T-helper 17 cell (primary cell): ENCODE results near the gene BID. TPM values are rescaled to one million over a fixed set of nuclear protein-coding genes. Genes with fewer than 3 reads are reported as not detected.

Source experiments
- ATAC-seq: fragments of 150-1000 bp; cut with Tn5 transposase; 2 replicates; pipeline ENCODE4 v1.10.0; 2021; ENCODE audit warnings: mild to moderate bottlenecking, moderate library complexity
- DNase-seq, 3 donors: peaks; one replicate each; pipeline versions ENCODE4 v3.0.0 to v3.0.0-alpha.2; 2020 to 2021
- H3K9me3 ChIP-seq: one replicate; pipeline ENCODE4 v1.7.0; 2013; ENCODE audit warnings: low read length, mild to moderate bottlenecking; ENCODE audit not compliant: control insufficient read depth, poor library complexity, severe bottlenecking
- H3K27ac Mint-ChIP-seq: one replicate; pipeline ENCODE4 v1.8.0; 2022; ENCODE audit warnings: mild to moderate bottlenecking, moderate library complexity, mixed read lengths
- H3K27me3 Mint-ChIP-seq: one replicate; pipeline ENCODE4 v1.8.0; 2022; ENCODE audit warnings: mixed read lengths
- H3K36me3 Mint-ChIP-seq: one replicate; pipeline ENCODE4 v1.8.0; 2022; ENCODE audit warnings: low read depth, mixed read lengths
- H3K4me1 Mint-ChIP-seq: one replicate; pipeline ENCODE4 v1.8.0; 2022; ENCODE audit warnings: mild to moderate bottlenecking, mixed read lengths
- H3K4me3 Mint-ChIP-seq: one replicate; pipeline ENCODE4 v1.8.0; 2022; ENCODE audit warnings: mild to moderate bottlenecking, moderate library complexity, mixed read lengths
- total RNA-seq, 4 donors: library from RNA in 2 of 4; stranded (reverse) in 2 of 4; gene quantifications; one replicate each; pipeline ENCODE4 v1.2.3 and lab custom pipeline; 2022 to 2026

The BID gene
- total RNA-seq, 2 donors from 2014 or later = 18.3 to 24.2 TPM

GRCh38 chr22:17785185-17786184, 11.2 kb upstream of the BID start:
- H3K9me3 ChIP-seq = no peaks in the 10 kb centered on the region
- DNase-seq (peak; percentile 56 to 68 (median 57)), ATAC-seq (peak; percentile 32)
- H3K27me3 Mint-ChIP-seq = no peaks in the 10 kb centered on the region
- H3K36me3 Mint-ChIP-seq = no peaks in the 10 kb centered on the region
- H3K4me1 Mint-ChIP-seq = peaks cover 7% of the 10 kb centered on the region
- no peak overlapping the region for H3K27ac Mint-ChIP-seq
- H3K4me3 Mint-ChIP-seq = no peak overlapping the region

- ATAC-seq = no peak
- Mint-ChIP-seq H3K4me3 (no peak overlapping the region), H3K27me3 (no peaks in the 10 kb centered on the region), H3K36me3 (no peaks in the 10 kb centered on the region), H3K4me1 (peaks cover 12% of the 10 kb centered on the region), H3K27ac (no peak overlapping the region)
- no peaks in the 10 kb centered on the region for H3K9me3 ChIP-seq
- DNase-seq = no peak
Observed at GRCh38 chr22:17784776-17785175, 10.5 kb upstream of the BID start.

DNA sequence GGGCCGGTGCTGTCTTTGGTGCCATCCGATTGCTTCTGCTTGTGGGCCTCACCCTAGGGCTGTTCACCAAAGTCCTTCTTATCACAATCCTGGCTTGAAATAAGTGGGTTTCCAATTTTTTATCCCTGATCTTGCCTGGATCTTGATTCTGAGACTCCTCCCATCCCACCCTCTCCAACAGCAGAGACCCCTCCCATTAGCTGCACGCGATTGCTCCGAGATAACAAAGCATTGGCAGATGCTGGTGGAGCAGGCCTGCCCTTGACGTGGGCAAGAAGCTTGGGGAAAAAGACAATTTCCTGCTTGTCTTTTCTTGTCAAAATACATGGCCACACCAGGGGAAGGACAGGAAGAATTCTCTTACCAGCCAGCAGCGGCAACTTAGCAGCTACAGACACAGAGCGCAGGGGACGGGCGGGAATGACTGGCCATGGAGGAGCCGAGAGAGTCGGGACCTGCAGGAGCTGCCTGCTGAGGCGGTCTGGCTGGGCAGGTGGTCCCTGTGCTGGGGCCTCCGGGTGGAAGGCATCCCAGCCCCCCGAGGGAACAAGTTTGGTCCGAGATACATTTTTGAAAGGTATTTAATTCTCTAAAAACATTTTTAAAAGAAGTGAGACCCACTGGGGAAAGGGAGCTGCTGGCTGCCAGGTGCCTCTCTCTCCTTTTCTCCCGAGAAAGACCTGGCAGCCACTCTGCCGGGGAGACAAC, 9.7 kb upstream of the BID start:
- Mint-ChIP-seq H3K4me1 (peaks cover 17% of the 10 kb centered on the region), H3K4me3 (no peak overlapping the region), H3K27me3 (no peaks in the 10 kb centered on the region), H3K36me3 (no peaks in the 10 kb centered on the region), H3K27ac (peak overlapping the region; percentile 83)
- no peak for DNase-seq
- H3K9me3 ChIP-seq = no peaks in the 10 kb centered on the region
- ATAC-seq = no peak

DNA sequence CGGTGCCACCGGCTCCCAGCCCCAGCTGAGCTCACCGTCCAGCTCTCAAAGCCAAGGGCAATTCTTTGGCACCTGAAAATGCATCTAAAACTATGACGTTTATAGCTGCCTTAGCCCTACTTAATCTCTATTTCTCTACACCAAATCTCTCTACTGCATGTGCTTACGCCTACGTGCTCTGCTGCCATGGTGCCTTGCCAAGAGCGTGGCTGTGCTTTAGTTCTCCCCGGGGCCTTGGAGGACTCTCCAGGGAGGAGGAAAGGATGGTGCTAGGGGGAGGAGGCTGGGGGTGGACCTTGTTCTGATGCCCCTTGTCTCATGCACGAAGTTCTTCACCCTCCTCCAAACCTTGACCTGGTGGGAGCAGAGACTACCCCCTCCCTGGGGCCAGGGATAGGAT, 9.0 kb upstream of the BID start:
- no peak for ATAC-seq
- no peak overlapping the region for H3K4me3 Mint-ChIP-seq
- no peaks in the 10 kb centered on the region for H3K36me3 Mint-ChIP-seq
- no peak for DNase-seq
- no peaks in the 10 kb centered on the region for H3K27me3 Mint-ChIP-seq
- no peaks in the 10 kb centered on the region for H3K9me3 ChIP-seq
- peak overlapping the region; percentile 83 for H3K27ac Mint-ChIP-seq
- H3K4me1 Mint-ChIP-seq = peaks cover 21% of the 10 kb centered on the region

DNA sequence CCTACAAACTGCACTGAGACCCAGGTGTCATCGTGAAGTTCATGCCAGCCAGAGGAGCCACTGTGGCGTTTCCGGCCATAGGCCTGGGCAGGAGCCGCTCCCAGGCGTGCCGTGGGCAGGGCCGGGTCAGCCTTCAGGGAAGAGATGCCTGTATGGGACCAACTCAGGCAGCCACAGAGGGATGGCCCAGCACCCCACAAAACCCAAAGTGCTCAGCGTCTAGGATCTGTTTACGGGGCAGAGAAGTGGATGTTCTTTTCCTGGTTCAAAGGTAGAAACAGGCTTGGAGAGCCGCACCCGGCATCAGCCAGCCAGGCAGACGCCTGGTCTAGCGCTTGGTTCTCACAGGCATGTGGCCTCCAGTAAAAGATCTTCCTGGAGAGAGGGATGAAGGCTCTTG, 8.4 kb upstream of the BID start:
- DNase-seq (no peak), ATAC-seq (no peak)
- Mint-ChIP-seq H3K36me3 (no peaks in the 10 kb centered on the region), H3K4me1 (peaks cover 26% of the 10 kb centered on the region), H3K27ac (peak overlapping the region; percentile 83), H3K27me3 (no peaks in the 10 kb centered on the region), H3K4me3 (no peak overlapping the region)
- H3K9me3 ChIP-seq = no peaks in the 10 kb centered on the region

DNA sequence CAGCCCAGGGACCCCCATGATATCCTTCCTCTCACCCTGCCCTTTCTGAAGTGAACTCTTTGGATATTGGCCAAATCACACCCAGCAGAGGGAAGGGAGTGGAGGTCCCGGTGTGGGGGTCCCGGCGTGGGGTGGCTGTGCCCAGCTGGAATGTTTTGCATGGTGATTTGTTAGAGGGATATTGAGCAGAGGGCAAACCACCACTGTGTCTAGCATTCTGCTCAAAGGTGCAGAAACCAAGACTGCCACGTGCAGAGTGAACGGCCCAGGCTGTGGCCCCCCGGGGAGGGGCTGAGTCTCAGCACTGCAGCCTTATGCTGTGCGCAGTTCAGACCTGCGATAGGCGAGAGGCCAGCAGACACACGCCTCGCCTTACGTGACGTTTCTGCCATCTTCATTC, 7.9 kb upstream of the BID start:
- no peaks in the 10 kb centered on the region for H3K9me3 ChIP-seq
- H3K4me3 Mint-ChIP-seq = no peak overlapping the region
- H3K4me1 Mint-ChIP-seq = peaks cover 31% of the 10 kb centered on the region
- ATAC-seq (no peak), DNase-seq (no peak)
- H3K36me3 Mint-ChIP-seq = no peaks in the 10 kb centered on the region
- peak overlapping the region; percentile 83 for H3K27ac Mint-ChIP-seq
- H3K27me3 Mint-ChIP-seq = no peaks in the 10 kb centered on the region

DNA sequence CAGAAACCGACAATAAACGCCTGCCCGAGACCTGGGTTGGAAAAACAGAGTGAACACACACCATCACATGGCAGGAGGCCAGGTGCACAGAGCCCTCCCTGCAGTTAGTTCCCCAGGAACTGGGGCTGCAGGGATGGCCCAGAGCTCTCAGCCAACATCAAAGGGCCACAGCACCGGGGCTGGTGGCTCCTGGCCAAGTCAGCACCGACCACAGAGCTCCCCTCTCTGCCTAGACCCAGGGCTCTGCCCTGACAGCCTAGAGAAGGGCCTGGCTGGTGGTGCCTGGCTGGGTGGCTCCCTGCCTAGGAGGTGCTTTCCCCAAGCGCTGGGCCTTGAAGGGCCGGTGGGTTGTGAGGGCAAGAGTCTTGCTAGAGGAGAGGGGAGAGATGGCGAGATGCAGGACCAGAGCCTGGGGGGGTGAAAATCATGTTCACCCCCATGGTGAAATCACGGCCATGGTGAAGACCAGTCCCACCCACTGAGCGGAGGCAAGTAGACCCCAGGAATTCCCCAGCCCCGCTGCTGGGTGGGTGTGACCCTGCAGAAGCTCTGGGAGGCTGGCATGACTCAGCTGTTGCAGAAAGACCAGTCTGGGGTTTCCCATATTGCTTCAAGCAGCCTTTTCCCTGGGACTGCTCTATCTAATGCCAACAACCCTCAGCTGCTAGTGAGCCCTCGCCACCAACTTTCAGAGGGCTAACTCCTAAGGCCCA, 7.2 kb upstream of the BID start:
- Mint-ChIP-seq H3K4me3 (peak overlapping the region; percentile 71), H3K4me1 (peaks cover 34% of the 10 kb centered on the region), H3K27ac (peak overlapping the region; percentile 83), H3K27me3 (no peaks in the 10 kb centered on the region), H3K36me3 (no peaks in the 10 kb centered on the region)
- ATAC-seq = peak; percentile 70
- no peaks in the 10 kb centered on the region for H3K9me3 ChIP-seq
- DNase-seq = peak in 2 of 3 donors; percentile 35 to 37

DNA sequence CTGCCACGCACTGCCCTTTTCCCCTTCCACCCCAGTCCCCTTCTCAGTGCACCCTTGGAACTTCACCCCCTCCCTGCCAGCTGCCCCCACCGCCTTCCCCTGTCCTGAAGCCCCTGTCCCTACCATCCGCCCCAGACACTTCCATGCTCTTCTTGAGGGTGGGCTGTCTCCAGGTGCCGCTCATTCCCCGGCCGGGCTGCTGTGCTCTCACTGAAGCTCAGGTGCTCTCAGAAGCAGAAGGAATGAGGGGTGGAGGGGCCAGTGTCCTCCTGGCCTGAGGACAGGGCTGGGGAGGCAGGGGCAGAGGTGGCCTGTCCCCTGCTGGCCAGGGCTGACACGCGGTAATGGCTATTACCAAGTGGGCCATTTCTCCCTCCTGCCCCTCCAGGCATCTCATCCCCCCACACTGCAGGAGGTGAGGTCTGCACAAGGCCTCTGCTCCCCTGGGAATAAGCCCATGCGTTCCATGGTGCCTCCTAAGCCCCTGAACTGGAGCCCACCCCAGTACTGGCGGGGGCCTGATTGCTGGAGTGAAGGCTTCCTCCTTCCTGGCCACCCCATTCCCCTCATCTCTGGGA, 6.6 kb upstream of the BID start:
- Mint-ChIP-seq H3K4me3 (peak overlapping the region; percentile 71), H3K27me3 (no peaks in the 10 kb centered on the region), H3K36me3 (no peaks in the 10 kb centered on the region), H3K27ac (peak overlapping the region; percentile 83), H3K4me1 (peaks cover 40% of the 10 kb centered on the region)
- DNase-seq (no peak), ATAC-seq (no peak)
- no peaks in the 10 kb centered on the region for H3K9me3 ChIP-seq

DNA sequence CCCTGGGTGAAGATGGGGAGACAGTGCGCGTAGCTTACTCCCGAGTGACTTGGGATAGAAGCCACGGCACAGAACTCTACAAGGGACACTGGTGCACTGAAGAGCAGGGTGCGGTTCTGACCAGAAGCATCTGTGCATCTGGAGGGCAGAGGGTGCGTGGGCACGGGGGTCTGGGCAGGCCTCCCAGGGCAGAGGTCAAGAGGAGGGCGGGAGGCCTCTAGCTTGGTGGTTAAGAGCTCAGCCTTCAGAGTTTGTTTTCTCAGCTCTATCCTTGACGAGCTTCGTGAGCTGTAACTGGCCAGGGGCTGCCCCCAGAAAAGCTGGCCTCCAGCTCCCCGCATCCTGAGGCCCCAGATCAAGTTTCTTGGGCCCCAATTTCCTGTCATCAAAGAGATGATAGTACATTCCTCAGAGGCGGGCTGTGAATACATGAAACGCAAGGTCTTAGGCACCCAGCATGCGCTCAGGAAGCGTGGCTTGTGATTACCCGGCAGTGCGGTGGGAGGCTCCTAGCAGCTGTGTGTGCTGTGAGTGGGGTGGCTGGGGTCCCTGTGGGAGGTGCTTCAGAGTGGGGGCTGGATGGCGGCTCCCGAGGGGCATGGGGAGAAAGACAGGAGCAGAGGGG, 6.0 kb upstream of the BID start:
- H3K36me3 Mint-ChIP-seq = no peaks in the 10 kb centered on the region
- peaks cover 45% of the 10 kb centered on the region for H3K4me1 Mint-ChIP-seq
- peak overlapping the region; percentile 83 for H3K27ac Mint-ChIP-seq
- no peak for ATAC-seq
- H3K27me3 Mint-ChIP-seq = no peaks in the 10 kb centered on the region
- peak overlapping the region; percentile 71 for H3K4me3 Mint-ChIP-seq
- no peak for DNase-seq
- H3K9me3 ChIP-seq = no peaks in the 10 kb centered on the region

GRCh38 chr22:17779286-17780115, 5.2 kb upstream of the BID start:
- Mint-ChIP-seq H3K4me3 (no peak overlapping the region), H3K4me1 (peaks cover 49% of the 10 kb centered on the region), H3K27me3 (no peaks in the 10 kb centered on the region), H3K36me3 (no peaks in the 10 kb centered on the region), H3K27ac (peak overlapping the region; percentile 83)
- ATAC-seq (no peak), DNase-seq (no peak)
- H3K9me3 ChIP-seq = no peaks in the 10 kb centered on the region

- H3K36me3 Mint-ChIP-seq = no peaks in the 10 kb centered on the region
- H3K4me1 Mint-ChIP-seq = peaks cover 50% of the 10 kb centered on the region
- no peaks in the 10 kb centered on the region for H3K9me3 ChIP-seq
- ATAC-seq = no peak
- H3K27me3 Mint-ChIP-seq = no peaks in the 10 kb centered on the region
- DNase-seq = no peak
- peak overlapping the region; percentile 95 for H3K4me3 Mint-ChIP-seq
- peak overlapping the region; percentile 98 for H3K27ac Mint-ChIP-seq
Observed at GRCh38 chr22:17778412-17778976, 4.2 kb upstream of the BID start.

DNA sequence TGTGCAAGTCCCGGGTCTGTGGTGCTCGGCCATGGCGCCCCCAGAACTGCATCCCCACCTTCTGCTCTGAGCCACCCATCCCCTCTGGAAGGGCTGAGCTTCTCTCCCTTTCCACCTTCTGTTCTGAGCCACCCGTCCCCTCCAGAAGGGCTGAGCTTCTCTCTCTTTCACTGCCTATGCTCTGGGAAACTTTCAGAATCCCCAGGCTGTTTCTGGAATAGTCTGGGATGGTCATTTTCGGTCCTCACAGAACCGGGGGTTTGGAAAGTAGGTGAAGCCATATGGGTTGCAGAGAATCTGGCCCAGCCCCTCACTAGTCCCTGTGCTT, 3.4 kb upstream of the BID start:
- DNase-seq (no peak), ATAC-seq (no peak)
- no peaks in the 10 kb centered on the region for H3K9me3 ChIP-seq
- Mint-ChIP-seq H3K4me1 (peaks cover 57% of the 10 kb centered on the region), H3K4me3 (peak overlapping the region; percentile 95), H3K27ac (peak overlapping the region; percentile 98), H3K27me3 (no peaks in the 10 kb centered on the region), H3K36me3 (no peaks in the 10 kb centered on the region)
